ENCODE results near the gene SNED1.
"Not testable (repeated sequence)": the region's sequence is repeated elsewhere in the genome, so short reads cannot be mapped to it uniquely, and the experiment has no call there.

SNED1 gene

GRCh38 chr2:241093133-241093781, 94.8 kb downstream of the SNED1 start:
- H3K36me3 ChIP-seq (ENCODE audit: control insufficient read depth, insufficient read depth, low read length), result peaks cover 79% of the 10 kb centered on the region
- H3K9me3 ChIP-seq (ENCODE audit: control insufficient read depth, insufficient read depth, low read length); H3K27me3 ChIP-seq (ENCODE audit: control insufficient read depth, insufficient read depth, low read length); H3K9ac ChIP-seq (ENCODE audit: low read depth, low read length); H3K4me3 ChIP-seq (ENCODE audit: low read depth, low read length): not testable (repeated sequence)
- peak overlapping the region; percentile 57 for H3K27ac ChIP-seq (ENCODE audit: low read depth, low read length)
- peaks cover 14% of the 10 kb centered on the region for H3K4me1 ChIP-seq (ENCODE audit: control insufficient read depth, insufficient read depth, low read length)

GRCh38 chr2:241094172-241094571, 95.8 kb downstream of the SNED1 start:
- Histone ChIP-seq H3K9ac (ENCODE audit: low read depth, low read length) (no peak overlapping the region), H3K9me3 (ENCODE audit: control insufficient read depth, insufficient read depth, low read length) (no peaks in the 10 kb centered on the region), H3K4me3 (ENCODE audit: low read depth, low read length) (no peak overlapping the region), H3K27ac (ENCODE audit: low read depth, low read length) (peak overlapping the region; percentile 53), H3K27me3 (ENCODE audit: control insufficient read depth, insufficient read depth, low read length) (no peaks in the 10 kb centered on the region), H3K4me1 (ENCODE audit: control insufficient read depth, insufficient read depth, low read length) (peaks cover 14% of the 10 kb centered on the region), H3K36me3 (ENCODE audit: control insufficient read depth, insufficient read depth, low read length) (peaks cover 75% of the 10 kb centered on the region)

GRCh38 chr2:241094924-241095420, 96.6 kb downstream of the SNED1 start:
- Histone ChIP-seq H3K9ac (ENCODE audit: low read depth, low read length) (no peak overlapping the region), H3K27me3 (ENCODE audit: control insufficient read depth, insufficient read depth, low read length) (no peaks in the 10 kb centered on the region), H3K27ac (ENCODE audit: low read depth, low read length) (no peak overlapping the region), H3K9me3 (ENCODE audit: control insufficient read depth, insufficient read depth, low read length) (no peaks in the 10 kb centered on the region), H3K4me1 (ENCODE audit: control insufficient read depth, insufficient read depth, low read length) (peaks cover 14% of the 10 kb centered on the region), H3K4me3 (ENCODE audit: low read depth, low read length) (no peak overlapping the region), H3K36me3 (ENCODE audit: control insufficient read depth, insufficient read depth, low read length) (peaks cover 76% of the 10 kb centered on the region)

- Histone ChIP-seq H3K36me3 (ENCODE audit: control insufficient read depth, insufficient read depth, low read length) (peaks cover 73% of the 10 kb centered on the region), H3K27me3 (ENCODE audit: control insufficient read depth, insufficient read depth, low read length) (no peaks in the 10 kb centered on the region), H3K4me1 (ENCODE audit: control insufficient read depth, insufficient read depth, low read length) (peaks cover 14% of the 10 kb centered on the region), H3K9ac (ENCODE audit: low read depth, low read length) (no peak overlapping the region), H3K27ac (ENCODE audit: low read depth, low read length) (no peak overlapping the region), H3K9me3 (ENCODE audit: control insufficient read depth, insufficient read depth, low read length) (no peaks in the 10 kb centered on the region), H3K4me3 (ENCODE audit: low read depth, low read length) (no peak overlapping the region)
Observed at GRCh38 chr2:241095594-241096290, 97.3 kb downstream of the SNED1 start.

GRCh38 chr2:241096979-241097378, 98.6 kb downstream of the SNED1 start:
- peaks cover 69% of the 10 kb centered on the region for H3K36me3 ChIP-seq (ENCODE audit: control insufficient read depth, insufficient read depth, low read length)
- no peak overlapping the region for H3K4me3 ChIP-seq (ENCODE audit: low read depth, low read length)
- H3K27ac ChIP-seq (ENCODE audit: low read depth, low read length), result no peak overlapping the region
- H3K9ac ChIP-seq (ENCODE audit: low read depth, low read length), result no peak overlapping the region
- H3K27me3 ChIP-seq (ENCODE audit: control insufficient read depth, insufficient read depth, low read length), result no peaks in the 10 kb centered on the region
- H3K9me3 ChIP-seq (ENCODE audit: control insufficient read depth, insufficient read depth, low read length), result no peaks in the 10 kb centered on the region
- peaks cover 14% of the 10 kb centered on the region for H3K4me1 ChIP-seq (ENCODE audit: control insufficient read depth, insufficient read depth, low read length)

GRCh38 chr2:241099246-241099645, 100.8 kb downstream of the SNED1 start:
- no peak overlapping the region for H3K9ac ChIP-seq (ENCODE audit: low read depth, low read length)
- H3K36me3 ChIP-seq (ENCODE audit: control insufficient read depth, insufficient read depth, low read length), result peaks cover 47% of the 10 kb centered on the region
- no peaks in the 10 kb centered on the region for H3K9me3 ChIP-seq (ENCODE audit: control insufficient read depth, insufficient read depth, low read length)
- H3K4me3 ChIP-seq (ENCODE audit: low read depth, low read length), result no peak overlapping the region
- no peak overlapping the region for H3K27ac ChIP-seq (ENCODE audit: low read depth, low read length)
- peaks cover 16% of the 10 kb centered on the region for H3K4me1 ChIP-seq (ENCODE audit: control insufficient read depth, insufficient read depth, low read length)
- H3K27me3 ChIP-seq (ENCODE audit: control insufficient read depth, insufficient read depth, low read length), result no peaks in the 10 kb centered on the region

- peaks cover 35% of the 10 kb centered on the region for H3K36me3 ChIP-seq (ENCODE audit: control insufficient read depth, insufficient read depth, low read length)
- peak within 1 kb of the TSS; percentile 72 for H3K4me3 ChIP-seq (ENCODE audit: low read depth, low read length)
- H3K27me3 ChIP-seq (ENCODE audit: control insufficient read depth, insufficient read depth, low read length), result no peaks in the 10 kb centered on the region
- peaks cover 7% of the 10 kb centered on the region; the same call in 1 of the 2 replicates for H3K4me1 ChIP-seq (ENCODE audit: control insufficient read depth, insufficient read depth, low read length)
- H3K9me3 ChIP-seq (ENCODE audit: control insufficient read depth, insufficient read depth, low read length), result no peaks in the 10 kb centered on the region
- H3K9ac ChIP-seq (ENCODE audit: low read depth, low read length), result peak within 1 kb of the TSS; percentile 70
- H3K27ac ChIP-seq (ENCODE audit: low read depth, low read length), result peak within 1 kb of the TSS; percentile 88
Observed at GRCh38 chr2:241102239-241102803, 103.9 kb downstream of the SNED1 start, which contains the start of gene MTERF4. TSS of gene MTERF4 (minus strand) at chr2:241102287. CDS start at chr2:241102273, 14 bp downstream.

GRCh38 chr2:241103176-241103595, 104.8 kb downstream of the SNED1 start:
- no peak overlapping the region for H3K27ac ChIP-seq (ENCODE audit: low read depth, low read length)
- H3K4me3 ChIP-seq (ENCODE audit: low read depth, low read length), result peak overlapping the region; percentile 72
- peak overlapping the region; percentile 70; the same call in 1 of the 2 replicates for H3K9ac ChIP-seq (ENCODE audit: low read depth, low read length)
- H3K4me1 ChIP-seq (ENCODE audit: control insufficient read depth, insufficient read depth, low read length), result peaks cover 7% of the 10 kb centered on the region; the same call in 1 of the 2 replicates
- H3K9me3 ChIP-seq (ENCODE audit: control insufficient read depth, insufficient read depth, low read length), result no peaks in the 10 kb centered on the region
- no peaks in the 10 kb centered on the region for H3K27me3 ChIP-seq (ENCODE audit: control insufficient read depth, insufficient read depth, low read length)
- peaks cover 31% of the 10 kb centered on the region for H3K36me3 ChIP-seq (ENCODE audit: control insufficient read depth, insufficient read depth, low read length)

- not testable (repeated sequence) for H3K9ac ChIP-seq (ENCODE audit: low read depth, low read length); H3K27me3 ChIP-seq (ENCODE audit: control insufficient read depth, insufficient read depth, low read length); H3K9me3 ChIP-seq (ENCODE audit: control insufficient read depth, insufficient read depth, low read length); H3K27ac ChIP-seq (ENCODE audit: low read depth, low read length); H3K4me1 ChIP-seq (ENCODE audit: control insufficient read depth, insufficient read depth, low read length); H3K4me3 ChIP-seq (ENCODE audit: low read depth, low read length)
- peaks cover 25% of the 10 kb centered on the region for H3K36me3 ChIP-seq (ENCODE audit: control insufficient read depth, insufficient read depth, low read length)
Observed at GRCh38 chr2:241104611-241105010, 106.2 kb downstream of the SNED1 start.

- no peaks in the 10 kb centered on the region for H3K27me3 ChIP-seq (ENCODE audit: control insufficient read depth, insufficient read depth, low read length)
- H3K4me3 ChIP-seq (ENCODE audit: low read depth, low read length), result no peak overlapping the region
- peaks cover 7% of the 10 kb centered on the region; the same call in 1 of the 2 replicates for H3K4me1 ChIP-seq (ENCODE audit: control insufficient read depth, insufficient read depth, low read length)
- H3K36me3 ChIP-seq (ENCODE audit: control insufficient read depth, insufficient read depth, low read length), result peaks cover 23% of the 10 kb centered on the region
- H3K9ac ChIP-seq (ENCODE audit: low read depth, low read length), result no peak overlapping the region
- no peak overlapping the region for H3K27ac ChIP-seq (ENCODE audit: low read depth, low read length)
- H3K9me3 ChIP-seq (ENCODE audit: control insufficient read depth, insufficient read depth, low read length), result no peaks in the 10 kb centered on the region
Observed at GRCh38 chr2:241105641-241106040, 107.2 kb downstream of the SNED1 start.
